OCI-M1 (cell line): ENCODE data around the gene MSLN.
"Not testable (repeated sequence)": the region's sequence is repeated elsewhere in the genome, so short reads cannot be mapped to it uniquely, and the experiment has no call there.

Experiments
- DNase-seq: peaks from one replicate; lab custom pipeline; 2025; lab: John Stamatoyannopoulos, UW

The MSLN gene

GRCh38 chr16:760065-760464 lies 469 bp upstream of the MSLN start:
- no peak for DNase-seq

- no peak for DNase-seq
Measured at GRCh38 chr16:761625-762513, 1.3 kb downstream of the MSLN start.

GRCh38 chr16:762595-763268 lies 2.2 kb downstream of the MSLN start:
- no peak for DNase-seq

GRCh38 chr16:763369-764183 lies 3.0 kb downstream of the MSLN start:
- DNase-seq, result no peak

GRCh38 chr16:764184-764750 lies 3.7 kb downstream of the MSLN start:
- no peak for DNase-seq

- DNase-seq, result no peak
Measured at GRCh38 chr16:764848-765487, 4.4 kb downstream of the MSLN start.

- no peak for DNase-seq
Measured at GRCh38 chr16:765488-765865, 4.9 kb downstream of the MSLN start.

- DNase-seq, result no peak
Measured at GRCh38 chr16:766008-766819, 5.7 kb downstream of the MSLN start.

GRCh38 chr16:766820-767640 lies 6.5 kb downstream of the MSLN start:
- no peak for DNase-seq

GRCh38 chr16:767743-768235 lies 7.3 kb downstream of the MSLN start:
- DNase-seq, result no peak

- DNase-seq, result no peak
Measured at GRCh38 chr16:768428-768827, 7.9 kb downstream of the MSLN start.

- no peak for DNase-seq
Measured at GRCh38 chr16:769184-769784, 8.8 kb downstream of the MSLN start.

GRCh38 chr16:769934-770333 lies 9.4 kb downstream of the MSLN start:
- DNase-seq, result no peak

- DNase-seq, result no peak
Measured at GRCh38 chr16:770411-770810, 9.9 kb downstream of the MSLN start.

GRCh38 chr16:772959-773358 lies 12.4 kb downstream of the MSLN start:
- DNase-seq, result no peak

- no peak for DNase-seq
Measured at GRCh38 chr16:774086-775001, 13.8 kb downstream of the MSLN start.

- DNase-seq, result no peak
Measured at GRCh38 chr16:775236-775796, 14.8 kb downstream of the MSLN start.

- DNase-seq, result not testable (repeated sequence)
Measured at GRCh38 chr16:776298-776697, 15.8 kb downstream of the MSLN start.
